Effector CD8-positive, alpha-beta T cell (primary cell): ENCODE data around the gene STON2.

Source experiments
- DNase-seq: peaks from one replicate; lab custom pipeline; 2025; lab: John Stamatoyannopoulos, UW

STON2 gene

GRCh38 chr14:81418057-81418790 lies 18.1 kb upstream of the STON2 start:
- no peak for DNase-seq

GRCh38 chr14:81416981-81417380 lies 16.9 kb upstream of the STON2 start:
- DNase-seq = no peak

GRCh38 chr14:81416194-81416952 lies 16.2 kb upstream of the STON2 start:
- DNase-seq = no peak

GRCh38 chr14:81415781-81416180 lies 15.7 kb upstream of the STON2 start:
- DNase-seq = no peak

- DNase-seq = no peak
Observed at GRCh38 chr14:81414123-81414522, 14.0 kb upstream of the STON2 start.

- DNase-seq = no peak
Observed at GRCh38 chr14:81412779-81413178, 12.7 kb upstream of the STON2 start.

- no peak for DNase-seq
Observed at GRCh38 chr14:81408595-81408994, 8.5 kb upstream of the STON2 start.

- no peak for DNase-seq
Observed at GRCh38 chr14:81406863-81407262, 6.7 kb upstream of the STON2 start.

- DNase-seq = no peak
Observed at GRCh38 chr14:81402123-81402495, 2.0 kb upstream of the STON2 start.

- no peak for DNase-seq
Observed at GRCh38 chr14:81401420-81402122, 1.4 kb upstream of the STON2 start.

GRCh38 chr14:81400852-81401251 lies 728 bp upstream of the STON2 start:
- DNase-seq = no peak

- no peak for DNase-seq
Observed at GRCh38 chr14:81398196-81398891, 1.8 kb downstream of the STON2 start.

- DNase-seq = no peak
Observed at GRCh38 chr14:81396113-81396512, 4.0 kb downstream of the STON2 start.

GRCh38 chr14:81394739-81395138 lies 5.4 kb downstream of the STON2 start:
- no peak for DNase-seq

GRCh38 chr14:81392976-81393643 lies 7.0 kb downstream of the STON2 start:
- DNase-seq = no peak

- no peak for DNase-seq
Observed at GRCh38 chr14:81392052-81392451, 8.1 kb downstream of the STON2 start.

- no peak for DNase-seq
Observed at GRCh38 chr14:81390696-81391095, 9.4 kb downstream of the STON2 start.

GRCh38 chr14:81388336-81388735 lies 11.8 kb downstream of the STON2 start:
- no peak for DNase-seq

GRCh38 chr14:81386290-81386745 lies 13.8 kb downstream of the STON2 start:
- DNase-seq = no peak

GRCh38 chr14:81385886-81386285 lies 14.2 kb downstream of the STON2 start:
- DNase-seq = no peak

- no peak for DNase-seq
Observed at GRCh38 chr14:81385419-81385818, 14.7 kb downstream of the STON2 start.

GRCh38 chr14:81384900-81385299 lies 15.2 kb downstream of the STON2 start:
- DNase-seq = no peak
